Left kidney (tissue), 2 donors: Measurements from ENCODE around the gene CLEC4M. TPM values are rescaled to one million over a fixed set of nuclear protein-coding genes. Genes with fewer than 3 reads are reported as not detected.
"Not testable (repeated sequence)": the region's sequence is repeated elsewhere in the genome, so short reads cannot be mapped to it uniquely, and the experiment has no call there.

Experiments
- DNase-seq: peaks from one replicate; pipeline ENCODE4 v3.0.0-alpha.2; 2013
- polyA plus RNA-seq: library from polyadenylated mRNA; unstranded; fragments of 120-200 nt; gene quantifications from one replicate; pipeline ENCODE4 v1.2.1, GENCODE V29; 2013; ENCODE audit not compliant: insufficient read length

Gene CLEC4M
- polyA plus RNA-seq, 1 donor: 1.8 TPM

DNA sequence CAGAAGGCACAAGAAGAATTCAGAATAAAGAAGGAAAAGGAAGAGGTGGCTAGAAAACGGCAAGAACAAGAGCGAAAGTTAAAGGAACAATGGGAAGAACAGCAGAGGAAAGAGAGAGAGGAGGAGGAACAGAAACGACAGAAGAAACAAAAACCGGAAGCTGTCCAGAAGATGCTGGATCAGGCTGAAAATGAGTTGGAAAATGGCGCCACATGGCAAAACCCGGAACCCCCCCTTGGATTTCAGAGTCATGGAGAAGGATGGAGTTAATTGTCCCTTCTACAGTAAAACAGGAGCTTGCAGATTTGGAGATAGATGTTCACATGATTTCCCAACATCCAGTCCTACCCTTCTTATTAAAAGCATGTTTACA is 22.4 kb upstream of the CLEC4M start:
- DNase-seq: no peak

DNA sequence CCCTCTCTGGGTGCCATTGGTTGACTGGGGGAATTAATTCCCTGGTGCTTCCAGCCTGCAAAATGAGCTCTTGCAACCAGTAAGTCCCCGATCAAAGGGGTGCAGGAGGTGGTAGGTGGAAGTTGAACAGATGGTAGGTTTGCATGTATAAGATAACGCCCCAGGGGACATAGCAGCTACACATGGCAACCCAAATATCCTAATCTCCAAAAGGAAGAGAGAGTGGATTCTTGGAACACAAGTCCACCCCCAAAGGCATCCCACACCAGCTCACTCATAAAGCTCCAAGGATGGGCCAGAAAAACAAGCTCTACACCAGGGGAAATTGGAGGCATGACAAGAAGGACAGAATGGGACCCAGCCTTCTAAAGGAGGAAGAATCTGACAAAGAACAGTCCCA is 20.5 kb upstream of the CLEC4M start:
- no peak for DNase-seq

DNA sequence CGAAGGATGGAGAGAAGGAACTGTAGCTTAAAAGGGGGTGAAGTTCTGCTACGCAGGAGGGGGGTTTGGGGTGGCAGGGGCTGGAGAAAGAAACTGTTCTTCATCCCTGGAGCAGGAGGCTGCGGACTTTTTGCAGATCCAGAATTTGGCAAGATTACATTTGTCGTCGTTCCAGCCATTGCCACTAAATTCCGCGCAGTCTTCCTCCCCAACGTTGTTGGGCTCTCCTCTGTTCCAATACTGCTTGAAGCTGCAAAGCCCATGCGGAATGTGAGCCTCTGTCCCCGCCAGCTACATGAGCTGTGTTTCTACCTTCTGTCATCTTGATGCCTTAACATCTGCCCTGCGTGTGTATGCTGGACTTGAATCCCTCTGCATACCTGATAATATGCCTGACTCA is 20.1 kb upstream of the CLEC4M start:
- no peak for DNase-seq

DNA sequence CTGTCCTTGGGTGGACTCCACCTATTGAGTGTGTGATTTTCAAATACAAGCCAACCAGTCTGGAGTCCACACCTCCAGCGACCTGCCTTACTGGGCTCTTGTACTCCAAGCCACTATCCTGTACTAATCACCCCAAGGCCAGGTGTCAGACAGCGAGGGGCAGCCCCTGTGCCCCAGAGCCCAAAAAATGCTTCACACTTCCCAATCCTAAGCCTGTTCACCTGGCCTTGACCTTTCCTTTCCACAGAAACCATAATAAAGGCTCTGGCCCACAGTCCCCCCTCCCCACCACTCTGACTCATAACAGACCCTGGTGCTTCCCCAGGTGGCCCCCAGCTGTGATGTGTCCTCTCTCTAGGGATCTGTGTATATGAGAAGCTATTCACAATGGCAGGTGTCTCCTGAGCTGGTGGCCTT is 19.6 kb upstream of the CLEC4M start:
- no peak for DNase-seq

DNA sequence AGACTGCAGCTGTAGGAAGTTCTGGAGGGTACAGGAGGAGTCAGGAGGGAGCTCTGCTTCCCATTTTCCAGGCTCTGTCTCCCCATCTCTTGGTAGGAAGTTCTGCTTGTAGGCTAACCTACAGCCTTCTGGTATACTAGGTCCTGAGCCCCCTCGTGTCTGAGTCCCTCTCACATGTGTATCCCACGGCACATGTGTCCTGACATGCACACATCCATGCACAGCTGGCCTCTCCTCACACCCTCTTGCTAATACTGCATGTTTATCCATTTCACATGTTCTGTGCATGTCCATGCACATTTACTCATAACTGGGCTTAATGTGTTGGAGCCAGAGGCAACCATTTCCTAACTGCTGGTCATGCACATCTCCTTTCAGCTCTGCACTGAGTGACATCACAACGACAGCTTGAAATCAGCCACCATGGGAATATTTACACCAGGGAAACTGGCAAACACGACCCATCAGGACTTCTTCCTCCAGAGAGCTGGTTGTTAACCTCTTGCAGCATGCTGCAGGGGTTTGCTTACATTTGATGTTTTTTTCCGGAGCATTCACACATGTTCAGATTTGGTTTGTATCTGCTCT is 18.8 kb upstream of the CLEC4M start:
- no peak for DNase-seq

DNA sequence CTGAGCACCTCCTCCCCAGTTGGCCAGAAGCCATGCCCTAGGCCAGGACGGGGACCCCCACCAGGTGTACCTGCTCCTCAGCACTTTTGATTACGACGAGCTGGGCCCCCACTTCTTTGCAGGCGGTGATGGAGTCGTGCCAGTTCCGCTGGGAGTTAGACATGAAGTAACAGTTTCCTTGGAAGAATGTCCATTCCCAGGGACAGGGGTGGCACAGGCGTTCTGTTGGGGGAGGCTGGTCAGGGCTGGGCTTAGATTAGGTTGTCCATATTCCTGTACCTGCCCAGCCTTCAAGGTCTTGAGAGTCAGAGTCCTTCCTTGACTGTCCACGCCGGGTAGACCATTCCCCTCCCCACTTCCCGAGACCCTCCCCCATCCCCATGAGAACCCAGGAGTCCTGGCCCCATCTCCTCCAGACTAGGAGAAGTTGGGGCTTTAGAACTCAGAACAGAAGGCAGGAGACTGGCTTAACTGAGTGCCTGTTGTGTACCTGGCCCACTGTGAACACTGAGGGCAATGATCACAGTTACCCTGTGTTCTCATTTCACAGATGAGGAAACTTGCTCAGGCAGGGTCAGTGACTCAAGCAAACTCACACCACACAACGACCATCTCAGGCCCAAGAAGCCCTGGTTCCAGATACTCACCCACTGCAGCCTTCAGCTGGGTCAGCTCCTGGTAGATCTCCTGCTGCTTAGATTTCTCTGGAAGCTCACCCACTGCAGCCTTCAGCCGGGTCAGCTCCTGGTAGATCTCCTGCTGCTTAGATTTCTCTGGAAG is 18.0 kb upstream of the CLEC4M start:
- DNase-seq: no peak

DNA sequence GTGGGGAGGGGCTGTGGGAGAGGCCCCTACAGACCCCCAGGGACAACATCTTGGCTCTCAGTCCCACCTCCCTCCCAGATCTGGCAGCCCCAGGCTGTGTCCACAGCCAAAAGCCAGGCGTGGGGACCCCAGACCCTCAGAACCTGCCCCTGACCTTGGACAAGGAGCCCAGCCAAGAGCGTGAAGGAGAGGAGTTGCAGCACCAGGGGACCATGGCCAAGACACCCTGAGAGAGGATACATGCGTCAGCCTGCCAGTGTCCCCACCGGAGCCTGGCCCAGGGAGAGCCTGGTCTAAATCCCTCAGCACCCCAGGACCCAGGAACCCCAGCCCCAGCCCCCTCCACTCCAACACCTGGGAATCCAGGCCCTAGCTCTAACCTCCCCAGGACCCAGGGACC is 16.7 kb upstream of the CLEC4M start:
- DNase-seq: not testable (repeated sequence)

DNA sequence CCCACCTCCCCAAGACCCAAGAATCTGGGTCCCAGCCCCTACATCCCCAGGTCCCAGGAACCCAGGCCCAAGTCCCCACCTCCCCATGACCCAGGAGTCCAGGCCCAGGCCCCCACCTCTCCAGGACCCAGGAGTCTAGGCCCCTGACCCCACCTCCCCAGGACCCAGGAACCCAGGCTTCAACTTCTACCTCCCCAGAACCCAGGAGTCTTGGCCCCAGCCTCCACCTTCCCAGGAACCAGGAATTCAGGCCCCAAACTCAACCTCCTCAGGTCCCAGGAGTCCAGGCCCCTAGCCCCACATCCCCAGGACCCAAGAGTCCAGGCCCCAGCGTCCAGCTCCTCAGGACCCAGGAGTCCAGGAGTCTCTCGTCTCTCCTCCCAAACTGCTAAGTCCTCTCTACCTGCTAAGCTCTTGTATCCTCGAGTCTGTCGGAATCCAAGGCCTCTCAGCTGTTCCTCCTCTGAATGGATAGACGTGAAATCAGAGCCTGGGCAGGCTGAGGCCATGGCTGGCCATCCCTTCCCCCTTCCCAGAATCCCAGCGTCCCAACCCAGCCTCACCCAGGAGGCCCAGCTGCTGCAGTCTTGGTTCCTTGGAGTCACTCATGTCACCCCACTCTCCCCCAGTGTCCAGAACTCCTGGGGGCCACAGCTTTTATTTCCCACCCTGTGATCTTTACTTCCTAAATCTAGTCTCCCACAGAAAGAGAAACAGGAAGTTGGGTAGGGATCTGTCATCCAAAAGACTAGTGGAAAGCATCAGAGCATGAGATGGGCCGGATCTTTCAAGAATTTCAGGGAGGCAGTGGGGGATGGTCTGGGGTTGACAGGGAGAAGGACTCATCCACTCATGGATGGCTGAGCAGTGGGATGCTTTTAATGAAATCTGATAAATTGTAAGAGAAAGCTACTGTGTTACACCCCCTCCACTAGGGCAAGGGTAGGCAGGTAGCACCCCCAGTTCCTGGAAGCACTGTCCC is 15.8 kb upstream of the CLEC4M start, which contains the start of gene CD209:
CD209 (minus strand) TSS at position 632 of the 982 bp plus-strand sequence; CDS start at position 609, 23 bp downstream.
- DNase-seq: peak; percentile 39

DNA sequence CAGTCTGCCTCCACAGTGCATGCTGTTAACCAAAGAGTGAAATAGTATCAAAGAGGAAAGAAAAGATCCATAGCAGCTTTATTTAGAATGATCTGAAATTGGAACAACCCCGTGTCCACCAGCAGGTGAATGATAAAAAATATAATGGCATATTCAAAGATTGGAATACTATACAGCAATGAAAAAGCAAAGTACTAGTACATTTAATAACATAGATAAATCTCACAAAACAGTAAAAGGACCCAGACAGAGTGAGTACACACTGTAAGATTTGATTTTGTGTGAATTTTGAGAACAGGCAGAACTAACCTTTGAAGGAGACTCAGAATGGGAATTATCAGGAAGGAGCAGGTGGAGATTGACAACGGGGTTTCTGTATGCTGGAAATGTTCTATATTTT is 14.9 kb upstream of the CLEC4M start:
- DNase-seq: no peak

DNA sequence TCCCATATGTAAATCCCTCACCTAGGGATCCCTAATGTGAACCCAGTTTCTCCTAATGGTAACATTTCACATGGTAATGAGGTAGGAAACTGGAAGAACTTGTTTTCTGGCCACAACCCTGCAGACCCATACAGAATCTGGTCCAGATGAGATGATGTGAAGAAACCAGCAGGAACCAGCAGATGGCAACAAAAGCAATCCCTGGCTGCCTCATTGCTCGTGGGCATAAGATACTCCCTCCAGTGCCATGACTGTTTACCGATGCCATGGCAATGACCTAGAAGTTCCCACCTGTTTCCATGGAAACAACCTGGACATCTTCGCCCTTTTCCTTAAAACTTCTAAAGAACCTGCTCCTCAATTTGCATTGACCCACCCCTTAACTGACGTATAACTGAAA is 14.3 kb upstream of the CLEC4M start:
- peak; percentile 36 for DNase-seq

DNA sequence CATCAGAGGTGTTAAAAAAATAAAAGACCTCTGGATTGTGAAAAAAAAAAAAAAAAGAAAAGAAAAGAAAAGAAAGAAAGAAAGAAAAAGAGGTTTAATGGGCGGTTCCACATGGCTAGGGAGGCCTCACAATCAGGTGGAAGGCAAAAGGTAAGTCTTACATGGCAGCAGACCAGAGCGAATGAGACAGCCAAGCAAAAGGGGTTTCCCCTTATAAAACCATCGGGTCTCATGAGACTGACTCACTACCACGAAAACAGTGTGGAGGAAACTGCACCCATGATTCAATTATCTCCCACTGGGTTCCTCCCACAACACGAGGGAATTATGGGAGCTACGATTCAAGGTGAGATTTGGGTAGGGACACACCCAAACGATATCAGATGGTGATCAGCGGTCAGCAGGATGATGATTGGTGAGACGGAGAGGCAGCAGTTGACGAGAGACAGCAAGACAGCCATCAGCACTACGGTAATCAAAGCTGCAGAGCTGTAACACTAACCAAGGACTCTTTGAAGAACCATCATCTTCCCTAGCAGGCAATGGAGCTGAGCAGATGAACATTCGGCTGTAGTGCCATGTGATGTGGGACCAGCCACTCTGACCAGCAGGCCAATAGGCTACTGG is 11.8 kb upstream of the CLEC4M start:
- DNase-seq: no peak

DNA sequence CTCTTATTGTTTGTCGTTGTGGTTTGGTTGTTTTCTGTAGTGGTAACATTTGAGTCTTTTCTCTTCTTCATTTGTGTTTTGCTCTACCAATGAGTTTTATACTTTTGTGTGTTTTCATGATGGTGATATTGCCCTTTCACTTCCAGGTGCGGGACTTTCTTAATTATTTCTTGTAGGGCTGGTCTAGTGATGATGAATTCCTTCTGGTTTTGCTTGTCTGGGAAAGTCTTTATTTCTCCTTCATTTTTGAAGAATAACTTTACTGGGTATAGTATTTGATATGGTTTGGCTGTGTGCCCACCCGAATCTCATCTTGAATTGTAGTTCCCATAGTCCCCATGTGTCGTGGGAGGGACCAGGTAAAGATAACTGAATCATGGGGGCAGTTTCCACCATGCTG is 6.8 kb upstream of the CLEC4M start:
- no peak for DNase-seq

DNA sequence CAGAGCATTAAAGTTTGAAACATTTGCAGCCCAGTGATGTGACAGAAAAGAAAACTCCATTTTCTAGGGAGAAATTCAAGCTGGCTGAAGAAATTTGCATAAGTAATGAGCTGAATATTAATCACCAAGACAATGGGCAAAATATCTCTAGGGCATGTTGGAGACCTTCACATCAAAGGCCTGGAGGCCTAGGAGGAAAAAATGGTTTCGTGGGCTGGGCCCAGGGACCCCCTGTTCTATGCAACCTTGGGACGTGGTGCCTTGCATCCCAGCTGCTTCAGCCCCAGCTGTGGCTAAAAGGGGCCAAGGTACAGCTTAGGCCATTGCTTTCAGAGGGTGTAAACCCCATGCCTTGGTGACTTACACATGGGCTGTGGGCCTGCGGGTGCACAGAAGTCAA is 5.7 kb upstream of the CLEC4M start:
- DNase-seq: no peak

DNA sequence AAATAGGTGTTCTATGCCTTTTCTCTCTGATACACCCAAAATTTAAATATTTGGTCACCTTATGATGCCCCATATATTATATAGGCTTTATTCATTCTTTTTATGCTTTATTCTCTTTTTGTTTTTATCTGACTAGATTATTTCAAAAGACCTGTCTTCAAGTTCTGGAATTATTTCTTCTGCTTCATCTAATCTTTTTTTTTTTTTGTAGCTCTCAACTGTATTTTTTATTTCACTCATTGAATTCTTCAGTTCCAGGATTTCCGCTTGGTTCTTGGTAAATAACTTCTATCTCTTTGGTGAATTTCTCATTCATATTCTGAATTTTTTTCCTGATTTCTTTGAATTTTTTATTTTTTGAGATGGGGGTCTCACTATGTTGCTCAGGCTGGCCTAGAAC is 3.9 kb upstream of the CLEC4M start:
- no peak for DNase-seq

DNA sequence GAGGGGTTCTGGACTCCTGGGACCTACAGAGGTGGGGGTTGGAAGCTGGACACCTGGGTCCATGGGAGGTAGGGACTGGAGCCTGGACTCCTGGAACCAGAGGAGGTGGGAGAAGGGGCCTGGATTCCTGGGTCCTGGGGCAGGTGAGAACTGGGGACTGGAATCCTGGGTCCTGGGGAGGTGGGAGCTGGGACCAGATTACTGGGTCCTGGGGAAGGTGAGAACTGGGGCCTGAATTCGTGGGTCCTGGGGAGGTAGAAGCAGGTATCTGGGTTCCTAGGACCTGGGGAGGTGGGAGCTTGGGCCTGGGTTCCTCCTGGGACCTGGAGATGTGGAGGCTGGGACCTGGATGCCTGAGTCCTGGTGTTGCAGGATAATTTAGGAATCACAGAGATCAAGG is 653 bp downstream of the CLEC4M start:
- DNase-seq: no peak

DNA sequence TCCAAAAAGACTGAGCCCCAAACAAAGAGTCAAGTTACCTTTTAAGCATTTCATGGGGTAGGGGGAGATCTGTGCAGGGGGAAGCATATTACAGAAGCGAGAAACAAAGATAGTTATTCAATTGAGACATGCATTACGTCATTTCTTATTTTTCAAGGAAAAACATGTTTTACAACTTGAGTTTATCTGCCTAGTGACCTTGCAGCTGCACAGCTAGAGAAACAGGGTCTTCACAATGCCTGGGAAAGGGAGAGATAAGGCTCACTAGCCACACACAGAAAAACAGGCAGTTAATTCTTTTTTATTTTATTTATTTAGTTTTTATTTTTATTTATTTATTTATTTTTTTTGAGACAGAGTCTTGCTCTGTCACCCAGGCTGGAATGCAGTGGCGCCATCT is 1.1 kb downstream of the CLEC4M start:
- DNase-seq: not testable (repeated sequence)

DNA sequence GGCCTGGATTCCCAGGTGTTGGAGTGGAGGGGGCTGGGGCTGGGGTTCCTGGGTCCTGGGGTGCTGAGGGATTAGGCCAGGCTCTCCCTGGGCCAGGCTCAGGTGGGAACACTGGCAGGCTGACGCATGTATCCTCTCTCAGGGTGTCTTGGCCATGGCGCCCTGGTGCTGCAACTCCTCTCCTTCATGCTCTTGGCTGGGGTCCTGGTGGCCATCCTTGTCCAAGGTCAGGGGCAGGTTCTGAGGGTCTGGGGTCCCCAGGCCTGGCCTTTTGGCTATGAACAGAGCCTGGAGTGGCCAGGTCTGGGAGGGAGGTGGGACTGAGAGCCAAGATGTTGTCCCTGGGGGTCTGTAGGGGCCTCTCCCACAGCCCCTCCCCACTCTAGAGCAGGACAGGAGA is 2.0 kb downstream of the CLEC4M start:
- not testable (repeated sequence) for DNase-seq

DNA sequence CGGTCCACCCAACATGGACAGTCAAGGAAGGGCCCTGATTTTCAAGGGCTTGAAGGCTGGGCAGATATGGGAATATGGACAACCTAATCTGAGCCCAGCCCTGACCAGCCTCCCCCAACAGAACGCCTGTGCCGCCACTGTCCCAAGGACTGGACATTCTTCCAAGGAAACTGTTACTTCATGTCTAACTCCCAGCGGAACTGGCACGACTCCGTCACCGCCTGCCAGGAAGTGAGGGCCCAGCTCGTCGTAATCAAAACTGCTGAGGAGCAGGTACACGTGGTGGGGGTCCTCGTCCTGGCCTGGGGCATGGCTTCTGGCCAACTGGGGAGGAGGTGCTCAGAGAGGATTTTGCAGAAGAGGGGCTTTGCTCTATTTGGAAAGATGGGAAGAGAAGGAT is 3.5 kb downstream of the CLEC4M start:
- no peak for DNase-seq

DNA sequence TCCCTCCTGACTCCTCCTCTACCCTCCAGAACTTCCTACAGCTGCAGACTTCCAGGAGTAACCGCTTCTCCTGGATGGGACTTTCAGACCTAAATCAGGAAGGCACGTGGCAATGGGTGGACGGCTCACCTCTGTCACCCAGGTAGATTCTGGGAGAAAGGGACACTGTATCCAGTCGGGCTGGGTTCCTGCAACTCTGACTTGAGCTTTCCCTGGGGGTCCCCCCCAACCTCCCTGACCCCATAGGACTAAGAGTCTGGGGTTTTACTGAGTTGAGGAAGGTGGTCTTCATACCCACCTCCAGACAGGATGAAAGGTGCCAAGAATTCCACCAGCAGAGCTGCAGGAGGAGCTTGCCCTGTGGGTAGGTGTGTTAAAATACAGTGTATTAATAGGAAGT is 4.4 kb downstream of the CLEC4M start:
- no peak for DNase-seq

DNA sequence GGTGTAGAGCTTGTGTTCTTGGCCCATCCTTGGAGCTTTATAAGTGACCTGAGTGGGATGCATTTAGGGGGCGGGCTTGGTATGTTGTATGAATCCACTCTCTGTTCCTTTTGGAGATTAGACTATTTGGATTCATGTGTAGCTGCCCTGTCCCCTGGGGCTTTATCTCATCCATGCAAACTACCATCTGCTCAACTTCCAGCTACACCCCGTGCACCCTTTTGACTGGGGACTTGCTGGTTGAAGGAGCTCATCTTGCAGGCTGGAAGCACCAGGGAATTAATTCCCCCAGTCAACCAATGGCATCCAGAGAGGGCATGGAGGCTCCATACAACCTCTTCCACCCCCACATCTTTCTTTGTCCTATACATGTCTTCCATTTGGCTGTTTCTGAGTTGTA is 6.1 kb downstream of the CLEC4M start:
- DNase-seq: no peak

DNA sequence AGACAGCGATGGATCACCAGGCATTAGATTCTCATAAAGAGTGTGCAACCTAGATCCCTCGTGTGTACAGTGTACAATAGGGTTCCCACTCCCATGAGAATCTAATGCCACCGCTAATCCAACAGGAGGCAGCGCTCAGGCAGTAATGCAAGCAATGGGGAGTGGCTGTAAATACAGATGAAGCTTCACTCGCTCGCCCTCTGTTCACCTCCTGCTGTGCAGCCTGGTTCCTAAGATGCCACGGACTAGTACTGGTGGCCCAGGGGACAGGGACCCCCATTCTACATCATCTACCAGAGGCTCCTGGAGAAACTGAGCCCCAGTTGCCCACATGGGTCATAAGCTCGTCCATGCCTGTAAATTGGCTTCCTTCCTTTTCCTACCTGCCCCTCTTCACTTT is 8.0 kb downstream of the CLEC4M start:
- no peak for DNase-seq

DNA sequence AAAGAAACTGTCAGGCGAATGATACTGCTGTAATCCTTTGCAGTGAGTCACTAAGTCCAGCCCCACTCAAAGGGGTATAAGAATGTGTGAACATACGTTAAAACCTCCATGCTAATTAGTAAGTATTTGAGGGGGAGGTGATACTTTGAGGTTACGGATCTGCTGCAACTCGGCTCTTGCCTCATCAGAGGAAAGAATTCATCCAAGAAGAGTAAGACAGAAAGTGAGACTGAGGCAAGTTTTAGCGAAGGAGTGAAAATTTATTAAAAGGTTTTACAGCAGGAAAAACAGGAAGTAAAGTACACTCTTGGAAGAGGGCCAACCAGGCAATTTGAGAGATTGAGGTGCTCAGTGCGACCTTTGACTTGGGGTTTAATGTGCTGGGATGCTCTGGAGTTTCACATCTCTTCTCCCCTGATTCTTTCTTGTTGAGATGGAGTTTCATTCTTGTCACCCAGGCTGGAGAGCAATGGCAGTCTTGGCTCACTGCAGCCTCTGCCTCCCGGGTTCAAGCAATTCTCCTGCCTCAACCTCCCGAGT is 9.8 kb downstream of the CLEC4M start:
- DNase-seq: no peak
